GM23248 (cell line): ENCODE measurements around the gene NOS1. TPM values are rescaled to one million over a fixed set of nuclear protein-coding genes. Genes with fewer than 3 reads are reported as not detected.
A peak's percentile ranks its signal among the peaks of the same experiment; 100 is the strongest.
"Not testable (repeated sequence)": the region's sequence is repeated elsewhere in the genome, so short reads cannot be mapped to it uniquely, and the experiment has no call there.

Source experiments
- DNase-seq: peaks from one replicate; pipeline ENCODE4 v3.0.0-alpha.2; 2015
- H2AFZ ChIP-seq: fragments of 200-600 bp; sonication (generic); 2 replicates; pipeline ENCODE4 v1.6.1; 2016; ENCODE audit warnings: antibody characterized with exemption
- H3F3A ChIP-seq: fragments of 200-600 bp; sonication (generic); 2 replicates; pipeline ENCODE4 v1.6.1; 2016; ENCODE audit warnings: mild to moderate bottlenecking, antibody characterized with exemption, mixed run types; ENCODE audit not compliant: insufficient read depth
- H3K27ac ChIP-seq: fragments of 200-600 bp; sonication (generic); 2 replicates; pipeline ENCODE4 v1.5.1; 2016; ENCODE audit warnings: mild to moderate bottlenecking
- H3K27me3 ChIP-seq: fragments of 200-600 bp; sonication (generic); replicated peaks from 2 replicates; pipeline ENCODE4 v1.6.1; 2016; ENCODE audit warnings: mild to moderate bottlenecking; ENCODE audit not compliant: insufficient read depth
- H3K36me3 ChIP-seq: fragments of 200-600 bp; sonication (generic); 2 replicates; pipeline ENCODE4 v1.6.1; 2016; ENCODE audit warnings: low read depth, mild to moderate bottlenecking
- H3K4me1 ChIP-seq: fragments of 200-600 bp; sonication (generic); 2 replicates; pipeline ENCODE4 v1.6.1; 2016; ENCODE audit warnings: mild to moderate bottlenecking; ENCODE audit not compliant: insufficient read depth
- H3K4me2 ChIP-seq: fragments of 200-600 bp; sonication (generic); one replicate; pipeline ENCODE4 v1.6.1; 2016; ENCODE audit warnings: mild to moderate bottlenecking; ENCODE audit not compliant: unreplicated experiment
- H3K4me3 ChIP-seq: fragments of 200-600 bp; sonication (generic); 2 replicates; pipeline ENCODE4 v1.5.1; 2016; ENCODE audit warnings: mild to moderate bottlenecking
- H3K79me2 ChIP-seq: fragments of 200-600 bp; sonication (generic); 2 replicates; pipeline ENCODE4 v1.6.1; 2016; ENCODE audit warnings: mild to moderate bottlenecking; ENCODE audit not compliant: insufficient read depth
- H3K9ac ChIP-seq: fragments of 200-600 bp; sonication (generic); 2 replicates; pipeline ENCODE4 v1.6.1; 2016; ENCODE audit warnings: mild to moderate bottlenecking
- H3K9me2 ChIP-seq: fragments of 200-600 bp; sonication (generic); 2 replicates; pipeline ENCODE4 v1.6.1; 2016; ENCODE audit warnings: mixed run types, mild to moderate bottlenecking, moderate library complexity; ENCODE audit not compliant: insufficient read depth
- H3K9me3 ChIP-seq: fragments of 200-600 bp; sonication (generic); one replicate; pipeline ENCODE4 v1.6.1; 2017; ENCODE audit warnings: low read depth
- H4K20me1 ChIP-seq: fragments of 200-600 bp; sonication (generic); 2 replicates; pipeline ENCODE4 v1.6.0; 2016; ENCODE audit not compliant: insufficient read depth
- EZH2 ChIP-seq: fragments of 200-600 bp; sonication (generic); IDR thresholded peaks from 2 replicates; pipeline ENCODE4 v1.6.1; 2018; ENCODE audit warnings: antibody characterized with exemption, mild to moderate bottlenecking; ENCODE audit not compliant: insufficient read depth, poor library complexity, severe bottlenecking
- EZH2phosphoT487 ChIP-seq: fragments of 200-600 bp; sonication (generic); IDR thresholded peaks from 2 replicates; pipeline ENCODE4 v1.6.1; 2018; ENCODE audit warnings: antibody characterized with exemption, moderate library complexity, mild to moderate bottlenecking, low read depth; ENCODE audit not compliant: insufficient read depth
- WGBS, 2 experiments: methylation state at CpG; one replicate each; pipeline ENCODE4 v1.1.6; 2015 to 2017; ENCODE audit warnings: low lambda C conversion rate in 2 of 2, low coverage in 1 of 2; ENCODE audit errors: missing lambda C conversion rate in 2 of 2; 5-methylcytosine and 5-hydroxymethylcytosine counted together
- in situ Hi-C: fragments of 300-500 bp; cut with MboI; formaldehyde crosslinking; loops from 2 replicates; pipeline ENCODE4 v1.15.0; 2020
- polyA plus RNA-seq: library from polyadenylated mRNA; unstranded; fragments of >200 nt; fragmentation: Nextera tagmentation; extraction: Ambion mirVana; gene quantifications from 2 replicates; pipeline ENCODE4 v1.2.1, GENCODE V29; 2016
- total RNA-seq: library from RNA; depleted of rRNA; stranded (reverse); fragments of >200 nt; shearing (Covaris generic); gene quantifications from 2 replicates; pipeline ENCODE4 v1.2.3, GENCODE V29; 2014

NOS1 gene
- total and polyA plus RNA-seq, 2 experiments from 2014 or later = not detected

- H3K9me2 ChIP-seq = no peaks in the 10 kb centered on the region
- TF ChIP-seq EZH2 (no peak), EZH2phosphoT487 (no peak)
- no peak overlapping the region for H3K27ac ChIP-seq
- no peaks in the 10 kb centered on the region for H4K20me1 ChIP-seq
- 0 out of 2 replicates have a peak, but pooled peaks cover 8% of the 10 kb centered on the region for H3K4me1 ChIP-seq
- no peak overlapping the region for H2AFZ ChIP-seq
- H3K27me3 ChIP-seq = no peaks in the 10 kb centered on the region
- H3K79me2 ChIP-seq = peaks cover 37% of the 10 kb centered on the region
- no peak overlapping the region for H3K4me3 ChIP-seq
- H3K36me3 ChIP-seq = peaks cover 26% of the 10 kb centered on the region; the same call in 1 of the 2 replicates
- H3F3A ChIP-seq = no peaks in the 10 kb centered on the region
- H3K4me2 ChIP-seq = peak overlapping the region; percentile 99
- WGBS, 2 experiments = 96 to 99% methylated on average over 12 of the region's 12 CpGs
- peak overlapping the region; percentile 80; the same call in 1 of the 2 replicates for H3K9ac ChIP-seq
- in situ Hi-C loops = no loop called here
- no peak for DNase-seq
- H3K9me3 ChIP-seq = no peaks in the 10 kb centered on the region
Observed at GRCh38 chr12:117188121-117188665, 173.2 kb downstream of the NOS1 start.

DNA sequence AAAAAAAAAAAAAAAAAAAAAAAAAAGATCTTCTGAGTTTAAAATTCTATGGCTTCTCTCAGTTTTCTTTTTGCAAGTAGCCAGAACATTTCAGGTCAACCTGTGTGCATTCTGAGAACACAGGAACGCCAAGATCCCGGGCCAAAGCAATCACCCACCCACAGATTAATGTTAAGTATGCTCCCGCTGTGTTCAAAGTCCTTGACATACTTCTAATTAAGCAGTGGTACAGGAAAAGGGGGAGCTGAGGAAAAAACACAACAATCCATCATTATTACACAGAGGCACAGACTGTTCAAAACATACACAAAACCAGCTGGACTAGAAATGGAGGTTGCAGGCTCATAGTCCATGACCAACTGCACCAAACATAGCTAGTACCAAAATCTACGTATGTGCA is 174.0 kb downstream of the NOS1 start:
- H3K9me3 ChIP-seq = no peaks in the 10 kb centered on the region
- H3K27me3 ChIP-seq = no peaks in the 10 kb centered on the region
- in situ Hi-C loops = no loop called here
- no peaks in the 10 kb centered on the region for H4K20me1 ChIP-seq
- TF ChIP-seq EZH2phosphoT487 (no peak), EZH2 (no peak)
- H3F3A ChIP-seq = no peaks in the 10 kb centered on the region
- H3K9me2 ChIP-seq = no peaks in the 10 kb centered on the region
- H3K36me3 ChIP-seq = peaks cover 27% of the 10 kb centered on the region; the same call in 1 of the 2 replicates
- DNase-seq = no peak
- no peak overlapping the region for H3K27ac ChIP-seq
- peaks cover 37% of the 10 kb centered on the region for H3K79me2 ChIP-seq
- H3K4me1 ChIP-seq = 0 out of 2 replicates have a peak, but pooled peaks cover 8% of the 10 kb centered on the region
- H3K9ac ChIP-seq = no peak overlapping the region
- WGBS, 2 experiments = 81 to 88% methylated on average over 4 of the region's 4 CpGs
- H2AFZ ChIP-seq = no peak overlapping the region
- H3K4me2 ChIP-seq = no peak overlapping the region
- H3K4me3 ChIP-seq = no peak overlapping the region

DNA sequence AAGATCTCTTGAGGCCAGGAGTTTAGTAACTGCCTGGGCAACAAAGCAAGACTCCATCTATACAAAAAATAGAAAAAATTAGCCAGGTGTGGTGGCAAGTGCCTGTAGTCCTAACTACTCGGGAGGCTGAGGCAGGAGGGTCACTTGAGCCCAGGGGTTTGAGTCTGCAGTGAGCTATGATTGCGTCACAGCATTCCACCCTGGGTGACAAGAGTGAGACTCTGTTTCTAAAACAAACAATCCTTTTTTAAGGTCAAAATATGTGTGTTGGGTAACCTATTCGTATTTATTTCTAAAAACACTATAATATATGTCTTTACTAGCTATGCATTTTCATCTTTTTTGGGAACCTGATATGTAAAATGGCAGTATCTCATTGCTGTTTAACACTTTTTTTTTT is 178.6 kb downstream of the NOS1 start:
- H3K27ac ChIP-seq = no peak overlapping the region
- no peak overlapping the region for H2AFZ ChIP-seq
- no peaks in the 10 kb centered on the region for H3K9me2 ChIP-seq
- in situ Hi-C loops = no loop called here
- H3K79me2 ChIP-seq = peaks cover 17% of the 10 kb centered on the region
- no peak overlapping the region for H3K9ac ChIP-seq
- H3K9me3 ChIP-seq = no peaks in the 10 kb centered on the region
- H3F3A ChIP-seq = no peaks in the 10 kb centered on the region
- H3K4me2 ChIP-seq = no peak overlapping the region
- 94 to 96% methylated on average over 3 of the region's 3 CpGs for WGBS, 2 experiments
- no peak for TF ChIP-seq EZH2
- no peak for TF ChIP-seq EZH2phosphoT487
- no peaks in the 10 kb centered on the region for H3K4me1 ChIP-seq
- peaks cover 27% of the 10 kb centered on the region; the same call in 1 of the 2 replicates for H3K36me3 ChIP-seq
- no peaks in the 10 kb centered on the region for H4K20me1 ChIP-seq
- H3K4me3 ChIP-seq = no peak overlapping the region
- DNase-seq = no peak
- no peaks in the 10 kb centered on the region for H3K27me3 ChIP-seq

DNA sequence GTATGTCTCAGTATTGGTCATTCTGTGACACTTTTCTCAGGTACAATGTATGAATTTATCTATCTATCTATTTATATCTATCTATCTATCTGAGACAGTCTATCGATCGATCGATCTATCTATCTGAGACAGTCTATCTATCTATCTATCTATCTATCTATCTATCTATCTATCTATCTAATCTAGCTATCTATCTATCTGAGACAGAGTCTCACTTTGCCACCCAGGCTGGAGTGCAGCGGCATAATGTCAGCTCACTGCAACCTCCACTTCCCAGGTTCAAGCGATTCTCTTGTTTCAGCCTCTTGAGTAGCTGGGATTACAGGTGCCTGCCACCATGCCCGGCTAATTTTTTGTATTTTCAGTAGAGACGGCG is 180.0 kb downstream of the NOS1 start:
- H3K9me2 ChIP-seq, H3K9ac ChIP-seq, in situ Hi-C loops, H2AFZ ChIP-seq, H4K20me1 ChIP-seq, H3F3A ChIP-seq, H3K4me1 ChIP-seq, H3K27me3 ChIP-seq, H3K27ac ChIP-seq, DNase-seq, H3K9me3 ChIP-seq, H3K4me2 ChIP-seq, H3K4me3 ChIP-seq, H3K79me2 ChIP-seq: not testable (repeated sequence)
- peaks cover 31% of the 10 kb centered on the region; the same call in 1 of the 2 replicates for H3K36me3 ChIP-seq
- 99% methylated on average over 8 of the region's 8 CpGs for WGBS, 2 experiments
